ENCODE measurements around the gene CHST6.

The CHST6 gene

DNA sequence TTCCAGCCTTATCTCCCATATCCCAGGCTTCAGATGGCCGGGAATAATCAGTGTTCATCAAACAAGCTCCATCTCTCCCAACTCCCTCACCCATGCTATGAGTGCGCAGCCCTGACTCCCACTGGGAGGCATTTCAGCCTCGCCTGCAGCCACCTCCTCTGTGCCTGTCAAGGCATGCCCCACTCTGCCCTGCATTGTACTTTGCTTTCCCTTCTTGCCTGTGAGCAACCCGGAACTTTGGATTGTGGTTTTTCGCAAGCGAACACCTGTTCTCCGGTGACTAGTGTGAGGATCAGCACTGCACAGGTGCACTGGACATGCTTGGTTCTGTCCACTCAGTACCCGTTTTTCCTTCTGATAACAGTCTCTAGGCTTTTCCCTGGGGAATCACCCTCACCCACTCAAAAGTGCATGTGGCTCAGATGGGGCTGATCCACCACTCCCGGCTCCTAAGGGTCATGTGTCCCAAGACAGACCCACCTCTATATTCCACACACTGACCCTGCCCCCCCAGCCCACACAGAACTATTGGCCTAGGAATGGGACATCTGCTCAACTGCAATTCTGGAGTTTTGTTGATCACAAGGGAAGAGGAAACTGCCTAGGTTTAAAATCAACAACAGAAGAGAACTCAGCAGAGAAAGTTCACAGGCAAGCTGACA is 9.1 kb downstream of the CHST6 start:
- H3K27me3 ChIP-seq (ENCODE audit: control insufficient read depth, low read length) = no peaks in the 10 kb centered on the region
- no peaks in the 10 kb centered on the region for H3K9me3 ChIP-seq (ENCODE audit: control insufficient read depth, insufficient read depth, low read length)
- H3K4me1 ChIP-seq (ENCODE audit: control insufficient read depth, low read length) = peaks cover 19% of the 10 kb centered on the region
- no peak for TF ChIP-seq CTCF (IDR thresholded peaks at IDR 0.05; ENCODE audit: low read depth, low read length, poor library complexity, severe bottlenecking)
- TF ChIP-seq EZH2phosphoT487 (IDR thresholded peaks at IDR 0.05; ENCODE audit: borderline replicate concordance, low read length) = no peak
- no peaks in the 10 kb centered on the region for H3K36me3 ChIP-seq (ENCODE audit: control insufficient read depth, low read length)
- H4K20me1 ChIP-seq (ENCODE audit: control insufficient read depth, insufficient read depth, low read depth, low read length) = no peaks in the 10 kb centered on the region
- no peaks in the 10 kb centered on the region for H3K9me2 ChIP-seq (replicated peaks; ENCODE audit: control insufficient read depth, low read length)
- H3K79me2 ChIP-seq (ENCODE audit: control insufficient read depth, low read length) = no peaks in the 10 kb centered on the region
- no peak overlapping the region for H3K27ac ChIP-seq (ENCODE audit: low read depth, low read length)
- 0 out of 2 replicates have a peak, but pooled peaks cover 3% of the 10 kb centered on the region for H3F3A ChIP-seq (ENCODE audit: control insufficient read depth, insufficient read depth)
- H3K4me3 ChIP-seq (ENCODE audit: low read length) = no peak overlapping the region
- no peak overlapping the region for H3K4me2 ChIP-seq (ENCODE audit: low read length)

DNA sequence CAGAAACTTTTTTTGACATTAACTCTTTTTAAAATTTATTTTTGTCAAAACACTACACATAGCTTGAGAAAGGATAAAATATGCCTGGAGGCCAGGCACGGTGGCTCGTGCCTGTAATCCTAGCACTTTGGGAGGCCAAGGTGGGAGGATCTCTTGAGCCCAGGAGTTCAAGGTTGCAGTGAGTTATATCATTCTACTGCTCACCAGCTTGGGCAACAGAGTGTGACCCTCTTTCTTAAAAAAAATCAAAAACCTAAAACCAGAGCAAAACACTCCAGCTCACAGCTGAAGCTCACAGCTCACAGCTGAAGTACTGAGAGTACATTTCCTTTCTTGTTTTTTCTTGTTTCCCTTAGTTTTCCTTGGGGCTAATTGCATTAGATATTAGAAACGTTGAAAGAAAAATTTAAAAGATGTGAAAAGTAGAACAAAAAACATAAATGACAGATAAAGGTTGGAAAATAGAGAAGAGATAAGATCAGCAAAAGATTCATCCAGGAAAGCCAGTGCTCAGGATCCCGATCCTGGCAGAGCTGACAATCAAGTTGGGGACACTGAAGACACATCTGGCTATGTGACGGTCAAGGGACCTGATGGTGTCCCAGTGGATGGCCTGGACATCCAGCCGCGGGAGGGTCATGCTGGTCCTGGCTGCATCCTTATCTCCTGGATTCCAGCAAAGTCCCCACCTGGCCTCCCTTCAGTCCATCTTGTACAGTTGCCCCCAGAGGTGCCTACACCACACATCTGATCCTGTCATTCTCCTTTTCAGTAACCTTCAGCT is 9.8 kb downstream of the CHST6 start:
- no peaks in the 10 kb centered on the region for H3K27me3 ChIP-seq (ENCODE audit: control insufficient read depth, low read length)
- no peaks in the 10 kb centered on the region for H3K9me3 ChIP-seq (ENCODE audit: control insufficient read depth, insufficient read depth, low read length)
- no peaks in the 10 kb centered on the region for H3K79me2 ChIP-seq (ENCODE audit: control insufficient read depth, low read length)
- no peaks in the 10 kb centered on the region for H3F3A ChIP-seq (ENCODE audit: control insufficient read depth, insufficient read depth)
- H3K4me3 ChIP-seq (ENCODE audit: low read length) = peak overlapping the region; percentile 17; the same call in 1 of the 2 replicates
- TF ChIP-seq CTCF (IDR thresholded peaks at IDR 0.05; ENCODE audit: low read depth, low read length, poor library complexity, severe bottlenecking) (no peak), EZH2phosphoT487 (IDR thresholded peaks at IDR 0.05; ENCODE audit: borderline replicate concordance, low read length) (no peak)
- no peaks in the 10 kb centered on the region for H3K36me3 ChIP-seq (ENCODE audit: control insufficient read depth, low read length)
- no peaks in the 10 kb centered on the region for H4K20me1 ChIP-seq (ENCODE audit: control insufficient read depth, insufficient read depth, low read depth, low read length)
- peak overlapping the region; percentile 46 for H3K4me2 ChIP-seq (ENCODE audit: low read length)
- H3K27ac ChIP-seq (ENCODE audit: low read depth, low read length) = 0 out of 2 replicates have a peak overlapping the region, but pooled peaks have one; percentile 6
- no peaks in the 10 kb centered on the region for H3K9me2 ChIP-seq (replicated peaks; ENCODE audit: control insufficient read depth, low read length)
- H3K4me1 ChIP-seq (ENCODE audit: control insufficient read depth, low read length) = peaks cover 16% of the 10 kb centered on the region

GRCh38 chr16:75483222-75483621 is 12.0 kb downstream of the CHST6 start:
- H3K36me3 ChIP-seq (ENCODE audit: control insufficient read depth, low read length) = no peaks in the 10 kb centered on the region
- H3K27me3 ChIP-seq (ENCODE audit: control insufficient read depth, low read length) = no peaks in the 10 kb centered on the region
- no peaks in the 10 kb centered on the region for H3F3A ChIP-seq (ENCODE audit: control insufficient read depth, insufficient read depth)
- H4K20me1 ChIP-seq (ENCODE audit: control insufficient read depth, insufficient read depth, low read depth, low read length) = no peaks in the 10 kb centered on the region
- H3K79me2 ChIP-seq (ENCODE audit: control insufficient read depth, low read length) = no peaks in the 10 kb centered on the region
- no peak overlapping the region for H3K27ac ChIP-seq (ENCODE audit: low read depth, low read length)
- H3K4me3 ChIP-seq (ENCODE audit: low read length) = no peak overlapping the region
- H3K9me2 ChIP-seq (replicated peaks; ENCODE audit: control insufficient read depth, low read length) = no peaks in the 10 kb centered on the region
- H3K9me3 ChIP-seq (ENCODE audit: control insufficient read depth, insufficient read depth, low read length) = no peaks in the 10 kb centered on the region
- peaks cover 16% of the 10 kb centered on the region for H3K4me1 ChIP-seq (ENCODE audit: control insufficient read depth, low read length)
- TF ChIP-seq EZH2phosphoT487 (IDR thresholded peaks at IDR 0.05; ENCODE audit: borderline replicate concordance, low read length) (no peak), CTCF (IDR thresholded peaks at IDR 0.05; ENCODE audit: low read depth, low read length, poor library complexity, severe bottlenecking) (no peak)
- H3K4me2 ChIP-seq (ENCODE audit: low read length) = no peak overlapping the region
